Hepatocyte (in vitro differentiated cells): Measurements from ENCODE around the gene WBP2NL. TPM values are rescaled to one million over a fixed set of nuclear protein-coding genes. Genes with fewer than 3 reads are reported as not detected.

Source experiments
- DNase-seq: peaks from one replicate; pipeline ENCODE4 v3.0.0-alpha.2; 2016; ENCODE audit warnings: low spot score
- H2AFZ ChIP-seq: fragments of 200-600 bp; sonication (generic); 2 replicates; pipeline ENCODE4 v1.6.0; 2016; ENCODE audit warnings: antibody characterized with exemption, mild to moderate bottlenecking
- H3K27ac ChIP-seq: fragments of 200-600 bp; sonication (generic); 2 replicates; pipeline ENCODE4 v1.5.1; 2016; ENCODE audit warnings: mild to moderate bottlenecking
- H3K27me3 ChIP-seq: fragments of 200-600 bp; sonication (generic); 2 replicates; pipeline ENCODE4 v1.6.1; 2016
- H3K36me3 ChIP-seq: fragments of 200-600 bp; sonication (generic); replicated peaks from 2 replicates; pipeline ENCODE4 v1.5.1; 2016; ENCODE audit warnings: low read depth; ENCODE audit not compliant: insufficient read depth
- H3K4me1 ChIP-seq: fragments of 200-600 bp; sonication (generic); 2 replicates; pipeline ENCODE4 v1.5.1; 2016; ENCODE audit warnings: mild to moderate bottlenecking, moderate library complexity; ENCODE audit not compliant: insufficient read depth
- H3K4me2 ChIP-seq: fragments of 200-600 bp; sonication (generic); 2 replicates; pipeline ENCODE4 v1.6.0; 2016
- H3K4me3 ChIP-seq: fragments of 200-600 bp; sonication (generic); 2 replicates; pipeline ENCODE4 v1.5.1; 2016; ENCODE audit warnings: mild to moderate bottlenecking
- H3K79me2 ChIP-seq: fragments of 200-600 bp; sonication (generic); 2 replicates; pipeline ENCODE4 v1.6.0; 2017; ENCODE audit warnings: mild to moderate bottlenecking
- H3K9me2 ChIP-seq: fragments of 200-600 bp; sonication (generic); replicated peaks from 2 replicates; pipeline ENCODE4 v1.6.0; 2017; ENCODE audit warnings: mild to moderate bottlenecking; ENCODE audit not compliant: insufficient read depth
- H3K9me3 ChIP-seq: fragments of 200-600 bp; sonication (generic); 2 replicates; pipeline ENCODE4 v1.5.1; 2016; ENCODE audit warnings: low read depth, mild to moderate bottlenecking
- H4K20me1 ChIP-seq: fragments of 200-600 bp; sonication (generic); 2 replicates; pipeline ENCODE4 v1.6.0; 2016; ENCODE audit warnings: mild to moderate bottlenecking; ENCODE audit not compliant: insufficient read depth, poor library complexity, severe bottlenecking
- EZH2 ChIP-seq: fragments of 200-600 bp; sonication (generic); IDR thresholded peaks from 2 replicates; pipeline ENCODE4 v1.6.1; 2016; ENCODE audit warnings: antibody characterized with exemption, mild to moderate bottlenecking, borderline replicate concordance
- EZH2phosphoT487 ChIP-seq: fragments of 200-600 bp; sonication (generic); IDR thresholded peaks from one replicate; pipeline ENCODE4 v1.6.1; 2018; ENCODE audit warnings: antibody characterized with exemption, mild to moderate bottlenecking, low read depth, moderate library complexity; ENCODE audit not compliant: unreplicated experiment, severe bottlenecking
- WGBS: methylation state at CpG from one replicate; pipeline ENCODE4 v1.1.6; 2016; ENCODE audit warnings: low lambda C conversion rate; ENCODE audit errors: missing lambda C conversion rate; 5-methylcytosine and 5-hydroxymethylcytosine counted together
- polyA plus RNA-seq: library from polyadenylated mRNA; unstranded; fragments of >200 nt; fragmentation: Nextera tagmentation; extraction: Ambion mirVana; gene quantifications from 2 replicates; pipeline ENCODE4 v1.2.1, GENCODE V29; 2016
- total RNA-seq: library from RNA; depleted of rRNA; stranded (reverse); fragments of >200 nt; gene quantifications from 2 replicates; pipeline ENCODE4 v1.2.3, GENCODE V29; 2014
- TF ChIP-seq, protein P1 (sequence below): fragments of 200-600 bp; sonication (generic); IDR thresholded peaks from 2 replicates; pipeline ENCODE4 v1.5.1; 2016; ENCODE audit warnings: antibody characterized with exemption, mild to moderate bottlenecking; ENCODE audit not compliant: poor library complexity

Gene WBP2NL
- total and polyA plus RNA-seq, 2 experiments from 2014 or later: not detected

DNA sequence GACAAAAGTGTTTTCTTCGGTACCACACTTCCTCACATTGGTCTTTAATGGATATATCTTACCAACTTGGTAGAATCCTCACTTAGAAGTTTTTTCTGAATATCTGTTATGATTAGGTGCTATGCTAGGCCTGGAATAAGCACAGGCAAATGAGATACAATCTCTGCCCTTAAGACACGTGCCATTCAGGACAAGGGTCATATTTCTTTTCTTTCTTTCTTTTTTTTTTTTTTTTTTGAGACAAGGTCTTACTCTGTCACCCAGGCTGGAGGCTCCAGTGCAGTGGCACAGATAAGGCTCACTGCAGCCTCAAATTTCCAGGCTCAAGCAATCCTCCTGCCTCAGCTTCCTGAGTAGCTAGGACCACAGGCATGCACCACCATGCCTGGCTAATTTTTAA, 23.0 kb downstream of the WBP2NL start:
- Histone ChIP-seq H3K27ac (peak overlapping the region; percentile 37), H2AFZ (no peak overlapping the region), H3K27me3 (peaks cover 7% of the 10 kb centered on the region), H3K36me3 (no peaks in the 10 kb centered on the region), H3K4me2 (no peak overlapping the region), H3K4me3 (no peak overlapping the region), H3K9me2 (no peaks in the 10 kb centered on the region), H3K9me3 (no peaks in the 10 kb centered on the region), H4K20me1 (no peaks in the 10 kb centered on the region), H3K79me2 (no peaks in the 10 kb centered on the region), H3K4me1 (no peaks in the 10 kb centered on the region)
- DNase-seq: no peak
- 65% methylated on average over 2 of the region's 2 CpGs for WGBS
- TF ChIP-seq, protein P1, sequence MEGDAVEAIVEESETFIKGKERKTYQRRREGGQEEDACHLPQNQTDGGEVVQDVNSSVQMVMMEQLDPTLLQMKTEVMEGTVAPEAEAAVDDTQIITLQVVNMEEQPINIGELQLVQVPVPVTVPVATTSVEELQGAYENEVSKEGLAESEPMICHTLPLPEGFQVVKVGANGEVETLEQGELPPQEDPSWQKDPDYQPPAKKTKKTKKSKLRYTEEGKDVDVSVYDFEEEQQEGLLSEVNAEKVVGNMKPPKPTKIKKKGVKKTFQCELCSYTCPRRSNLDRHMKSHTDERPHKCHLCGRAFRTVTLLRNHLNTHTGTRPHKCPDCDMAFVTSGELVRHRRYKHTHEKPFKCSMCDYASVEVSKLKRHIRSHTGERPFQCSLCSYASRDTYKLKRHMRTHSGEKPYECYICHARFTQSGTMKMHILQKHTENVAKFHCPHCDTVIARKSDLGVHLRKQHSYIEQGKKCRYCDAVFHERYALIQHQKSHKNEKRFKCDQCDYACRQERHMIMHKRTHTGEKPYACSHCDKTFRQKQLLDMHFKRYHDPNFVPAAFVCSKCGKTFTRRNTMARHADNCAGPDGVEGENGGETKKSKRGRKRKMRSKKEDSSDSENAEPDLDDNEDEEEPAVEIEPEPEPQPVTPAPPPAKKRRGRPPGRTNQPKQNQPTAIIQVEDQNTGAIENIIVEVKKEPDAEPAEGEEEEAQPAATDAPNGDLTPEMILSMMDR: no peak
- TF ChIP-seq EZH2 (no peak), EZH2phosphoT487 (no peak)

DNA sequence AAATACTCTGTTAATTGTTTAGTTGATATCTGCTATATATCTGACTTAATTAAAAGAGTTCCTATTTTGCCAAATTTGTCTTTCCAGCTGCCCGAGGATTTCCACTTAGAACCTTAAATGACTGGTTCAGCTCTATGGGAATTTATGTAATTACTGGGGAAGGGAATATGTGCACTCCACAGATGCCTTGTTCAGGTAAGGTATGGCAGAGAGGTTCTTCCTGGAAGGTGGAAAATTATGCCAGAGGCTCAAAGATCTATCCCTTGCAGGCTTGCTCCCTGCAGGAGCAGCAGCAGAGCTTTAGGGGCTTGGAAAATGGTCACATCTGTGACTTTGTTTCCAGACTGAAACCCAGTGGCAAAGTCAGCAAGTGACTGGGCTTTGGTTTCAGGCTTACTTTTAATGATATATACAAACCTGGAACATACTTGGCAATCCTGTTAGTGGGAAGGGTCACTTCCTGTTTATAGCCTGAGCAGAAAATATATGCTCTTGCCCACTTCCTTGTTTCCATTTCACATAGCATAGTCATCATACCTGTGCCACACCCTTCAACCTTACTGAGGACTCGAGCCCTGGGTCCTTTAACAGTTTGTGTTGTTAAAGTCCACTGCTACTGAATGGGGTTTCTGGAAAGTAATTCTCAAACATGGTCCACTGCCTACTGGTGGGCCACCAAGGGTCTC, 23.7 kb downstream of the WBP2NL start:
- peak; percentile 23 for DNase-seq
- Histone ChIP-seq H3K9me2 (no peaks in the 10 kb centered on the region), H3K79me2 (no peaks in the 10 kb centered on the region)

DNA sequence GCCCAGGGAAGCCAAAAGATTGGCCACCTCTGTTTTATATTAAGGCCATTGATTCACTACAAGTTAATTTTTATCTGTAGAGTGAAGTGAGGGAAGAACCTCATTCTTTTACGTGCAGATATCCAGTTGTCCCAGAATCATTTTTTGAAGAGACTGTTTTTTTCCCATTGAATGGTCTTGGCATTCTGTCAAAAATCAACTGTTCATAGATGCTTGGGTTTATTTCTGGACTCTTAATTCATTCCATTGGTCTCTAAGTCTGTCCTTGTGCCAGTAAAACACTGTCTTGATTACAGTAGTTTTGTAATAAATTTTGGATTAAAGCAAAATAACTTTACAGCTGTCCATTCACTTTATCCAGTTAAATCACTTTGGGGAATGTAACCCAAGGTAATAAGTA, 26.8 kb downstream of the WBP2NL start:
- Histone ChIP-seq H3K4me1 (no peaks in the 10 kb centered on the region), H3K36me3 (no peaks in the 10 kb centered on the region), H3K4me2 (no peak overlapping the region), H3K27ac (no peak overlapping the region), H4K20me1 (no peaks in the 10 kb centered on the region), H3K9me3 (no peaks in the 10 kb centered on the region), H3K4me3 (no peak overlapping the region), H3K9me2 (no peaks in the 10 kb centered on the region), H3K27me3 (peaks cover 3% of the 10 kb centered on the region), H2AFZ (no peak overlapping the region), H3K79me2 (no peaks in the 10 kb centered on the region)
- TF ChIP-seq, protein P1: no peak
- no peak for TF ChIP-seq EZH2phosphoT487
- no peak for TF ChIP-seq EZH2
- WGBS: 49% methylated on average over 1 of the region's 1 CpG
- DNase-seq: no peak

More for the DNA sequence above, 23.7 kb downstream of the WBP2NL start:
- WGBS: 81% methylated on average over 2 of the region's 2 CpGs
- TF ChIP-seq EZH2 (no peak), EZH2phosphoT487 (no peak)
- TF ChIP-seq, protein P1: no peak
- H3K36me3 ChIP-seq: no peaks in the 10 kb centered on the region
- H3K4me1 ChIP-seq: no peaks in the 10 kb centered on the region
- peaks cover 5% of the 10 kb centered on the region for H3K27me3 ChIP-seq
- no peak overlapping the region for H3K4me2 ChIP-seq
- no peaks in the 10 kb centered on the region for H3K9me3 ChIP-seq
- peak overlapping the region; percentile 37 for H3K27ac ChIP-seq
- peak overlapping the region; percentile 3 for H2AFZ ChIP-seq
- H3K4me3 ChIP-seq: no peak overlapping the region
- H4K20me1 ChIP-seq: no peaks in the 10 kb centered on the region
